Measurements from ENCODE around the gene NPC2. TPM values are rescaled to one million over a fixed set of nuclear protein-coding genes. Genes with fewer than 3 reads are reported as not detected.

NPC2 gene
- total and polyA plus RNA-seq, 8 donors, result 33.6 to 137 (median 59.1) TPM

DNA sequence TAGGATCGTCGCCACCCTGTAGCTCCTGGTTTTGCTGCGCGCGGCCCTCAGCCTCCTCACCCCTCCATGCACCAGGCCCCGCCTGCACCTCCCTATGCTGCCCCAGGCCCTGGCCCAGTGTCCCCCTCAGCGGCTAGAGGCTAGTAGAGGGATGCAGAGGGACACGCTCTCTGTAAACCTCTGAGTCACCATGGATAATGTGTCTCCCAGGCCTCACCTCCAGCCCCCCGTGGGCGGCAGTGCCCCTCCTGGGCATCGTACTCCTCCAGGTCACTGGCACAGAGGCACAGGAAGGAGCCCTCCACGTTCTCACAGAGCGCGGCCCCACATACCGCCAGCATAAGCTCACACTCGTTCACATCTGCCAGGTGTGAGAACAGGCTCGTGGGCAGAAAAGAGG is 12.7 kb upstream of the NPC2 start:
- WGBS, 2 donors, result 81 to 83% methylated on average over 17 of the region's 17 CpGs
- Histone ChIP-seq H3K9me3 (no peaks in the 10 kb centered on the region), H3K27ac (no peak overlapping the region), H3K27me3 (no peaks in the 10 kb centered on the region), H3K4me3 (no peak overlapping the region), H3K4me1 (no peaks in the 10 kb centered on the region), H3K36me3 (no peaks in the 10 kb centered on the region)
- no peak for TF ChIP-seq CTCF (IDR thresholded peaks at IDR 0.05)
- DNase-seq, result no peak
- ATAC-seq, result no peak
- FAIRE-seq, result no peak
- intact Hi-C loops (cut with DNase I), result no loop called here

GRCh38 chr14:74504874-74505720 is 12.0 kb upstream of the NPC2 start:
- H3K36me3 ChIP-seq, result no peaks in the 10 kb centered on the region
- ATAC-seq (no peak), FAIRE-seq (no peak), DNase-seq (no peak)
- no peaks in the 10 kb centered on the region for H3K9me3 ChIP-seq
- H3K4me3 ChIP-seq, result no peak overlapping the region
- WGBS, 2 donors, result 83 to 96% methylated on average over 18 to 20 of the region's 20 CpGs
- intact Hi-C loops (cut with DNase I), result no loop called here
- H3K27me3 ChIP-seq, result no peaks in the 10 kb centered on the region
- no peaks in the 10 kb centered on the region for H3K4me1 ChIP-seq
- no peak for TF ChIP-seq CTCF (IDR thresholded peaks at IDR 0.05)
- no peak overlapping the region for H3K27ac ChIP-seq

GRCh38 chr14:74504412-74504811 is 11.3 kb upstream of the NPC2 start:
- TF ChIP-seq CTCF (IDR thresholded peaks at IDR 0.05), result no peak

DNA sequence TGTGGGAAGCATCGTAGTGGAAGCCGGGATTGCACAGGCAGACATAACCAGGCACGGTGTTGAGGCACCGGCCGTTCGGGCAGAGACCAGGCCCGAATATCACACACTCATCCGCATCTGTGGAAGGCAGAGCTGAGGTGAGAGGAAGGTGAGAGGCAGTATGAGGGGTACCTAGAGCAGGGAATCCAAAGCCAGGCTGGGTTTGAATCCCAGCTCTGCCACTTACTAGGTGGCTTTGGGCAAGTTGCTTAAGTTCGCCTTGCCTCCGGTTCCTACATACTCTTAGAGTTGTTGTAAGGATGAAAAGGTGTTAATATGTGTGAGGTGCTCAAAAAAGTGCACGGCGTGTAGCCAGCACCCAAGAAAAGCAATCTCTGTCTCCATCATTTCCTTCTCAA is 10.8 kb upstream of the NPC2 start:
- no peak for DNase-seq
- Histone ChIP-seq H3K27me3 (no peaks in the 10 kb centered on the region), H3K36me3 (no peaks in the 10 kb centered on the region), H3K27ac (no peak overlapping the region), H3K4me3 (no peak overlapping the region), H3K9me3 (no peaks in the 10 kb centered on the region), H3K4me1 (no peaks in the 10 kb centered on the region)
- intact Hi-C loops (cut with DNase I), result no loop called here
- no peak for ATAC-seq
- no peak for FAIRE-seq
- no peak for TF ChIP-seq CTCF (IDR thresholded peaks at IDR 0.05)
- WGBS, 2 donors, result 90 to 95% methylated on average over 12 of the region's 12 CpGs

More at GRCh38 chr14:74504412-74504811, 11.3 kb upstream of the NPC2 start:
- Histone ChIP-seq H3K36me3 (no peaks in the 10 kb centered on the region), H3K27me3 (no peaks in the 10 kb centered on the region), H3K27ac (no peak overlapping the region), H3K4me1 (no peaks in the 10 kb centered on the region), H3K4me3 (no peak overlapping the region), H3K9me3 (no peaks in the 10 kb centered on the region)
- FAIRE-seq (no peak), ATAC-seq (no peak), DNase-seq (no peak)
- 75 to 85% methylated on average over 4 of the region's 4 CpGs for WGBS, 2 donors
- intact Hi-C loops (cut with DNase I), result no loop called here

GRCh38 chr14:74503291-74503937 is 10.3 kb upstream of the NPC2 start:
- ATAC-seq (no peak), DNase-seq (no peak), FAIRE-seq (no peak)
- H3K4me3 ChIP-seq, result no peak overlapping the region
- no peaks in the 10 kb centered on the region for H3K4me1 ChIP-seq
- H3K27ac ChIP-seq, result no peak overlapping the region
- no peaks in the 10 kb centered on the region for H3K36me3 ChIP-seq
- intact Hi-C loops (cut with DNase I), result no loop called here
- WGBS, 2 donors, result 88 to 90% methylated on average over 14 of the region's 14 CpGs
- no peaks in the 10 kb centered on the region for H3K27me3 ChIP-seq
- TF ChIP-seq CTCF (IDR thresholded peaks at IDR 0.05), result no peak
- H3K9me3 ChIP-seq, result no peaks in the 10 kb centered on the region
